ENCODE results near the gene NMRAL1. TPM values are rescaled to one million over a fixed set of nuclear protein-coding genes. Genes with fewer than 3 reads are reported as not detected.

The NMRAL1 gene
- total and polyA plus RNA-seq, 2 experiments from 2014 or later: 50.7 to 61.7 TPM

- DNase-seq (ENCODE audit: low spot score) (no peak), ATAC-seq (no peak)
- Mint-ChIP-seq H3K36me3 (ENCODE audit: low read depth) (peaks cover 47% of the 10 kb centered on the region), H3K27me3 (ENCODE audit: insufficient read depth, low read depth, poor library complexity) (peaks cover 10% of the 10 kb centered on the region), H3K27ac (no peak overlapping the region), H3K4me3 (no peak overlapping the region), H3K9me3 (no peaks in the 10 kb centered on the region), H3K4me1 (peaks cover 3% of the 10 kb centered on the region; the same call in 2 of the 3 replicates)
- H2AFZ ChIP-seq: no peak overlapping the region
- H4K20me1 ChIP-seq (replicated peaks; ENCODE audit: insufficient read depth): no peaks in the 10 kb centered on the region
- no peak overlapping the region for H3K4me3 ChIP-seq
- peaks cover 13% of the 10 kb centered on the region; the same call in 1 of the 2 replicates for H3K36me3 ChIP-seq (ENCODE audit: insufficient read depth)
- no peak for TF ChIP-seq EZH2 (IDR thresholded peaks at IDR 0.05; ENCODE audit: low read depth, unreplicated experiment)
- no peak for TF ChIP-seq JUNB (IDR thresholded peaks at IDR 0.05; ENCODE audit: unreplicated experiment)
- TF ChIP-seq CTCF (conservative IDR thresholded peaks at IDR 0.05; ENCODE audit: low read depth in 2 of 2): no peak
- no peak for TF ChIP-seq ZNF331 (CRISPR knock-in tag; IDR thresholded peaks at IDR 0.05; ENCODE audit: low read depth)
- no peak for TF ChIP-seq EZH2phosphoT487 (IDR thresholded peaks at IDR 0.05; ENCODE audit: unreplicated experiment)
- no peak for TF ChIP-seq POLR2AphosphoS5 (IDR thresholded peaks at IDR 0.05; ENCODE audit: low read depth)
- no peak for TF ChIP-seq ZNF462 (CRISPR knock-in tag; IDR thresholded peaks at IDR 0.05)
- TF ChIP-seq ZNF114 (CRISPR knock-in tag; IDR thresholded peaks at IDR 0.05): no peak
- no peak for TF ChIP-seq NANOG (IDR thresholded peaks at IDR 0.05; ENCODE audit: borderline replicate concordance)
- no peak for TF ChIP-seq STAT1 (IDR thresholded peaks at IDR 0.05; ENCODE audit: unreplicated experiment)
- TF ChIP-seq ETS1 (IDR thresholded peaks at IDR 0.05): no peak
- no peak for TF ChIP-seq CREB1 (CRISPR knock-in tag; IDR thresholded peaks at IDR 0.05; ENCODE audit: low read depth)
- no peaks in the 10 kb centered on the region for H3K9me2 ChIP-seq (ENCODE audit: insufficient read depth)
- no peak overlapping the region for H3K4me2 ChIP-seq
- no peaks in the 10 kb centered on the region; the same call in 1 of the 2 replicates for H3K79me2 ChIP-seq (replicated peaks; ENCODE audit: insufficient read depth)
- no peak overlapping the region for H3K27ac ChIP-seq (ENCODE audit: low read depth)
- H3K27me3 ChIP-seq (ENCODE audit: insufficient read depth): no peaks in the 10 kb centered on the region
- H3K4me1 ChIP-seq (ENCODE audit: insufficient read depth): no peaks in the 10 kb centered on the region
- H3F3A ChIP-seq (replicated peaks; ENCODE audit: low read depth): 0 out of 2 replicates have a peak, but pooled peaks cover 11% of the 10 kb centered on the region
Measured at GRCh38 chr16:4465977-4466779, 8.2 kb downstream of the NMRAL1 start.

Measured in GM23338 (cell line).